Mucosa of stomach (tissue), 1 donor: ENCODE results near the gene DYNLT3.

Source experiments
- H3K27me3 ChIP-seq: one replicate; pipeline ENCODE4 v1.7.0; 2013; ENCODE audit warnings: mild to moderate bottlenecking, low read length; ENCODE audit not compliant: control insufficient read depth, insufficient read depth
- H3K36me3 ChIP-seq: one replicate; pipeline ENCODE4 v1.7.0; 2013; ENCODE audit warnings: low read length; ENCODE audit not compliant: control insufficient read depth, insufficient read depth
- H3K4me1 ChIP-seq: one replicate; pipeline ENCODE4 v1.7.0; 2013; ENCODE audit warnings: mild to moderate bottlenecking, low read length; ENCODE audit not compliant: control insufficient read depth, insufficient read depth
- H3K4me3 ChIP-seq: one replicate; pipeline ENCODE4 v1.7.0; 2013; ENCODE audit warnings: low read length
- H3K9ac ChIP-seq: one replicate; pipeline ENCODE4 v1.7.0; 2013; ENCODE audit warnings: mild to moderate bottlenecking, low read length, moderate library complexity
- H3K9me3 ChIP-seq: one replicate; pipeline ENCODE4 v1.7.0; 2013; ENCODE audit warnings: mild to moderate bottlenecking, low read length, moderate library complexity; ENCODE audit not compliant: control insufficient read depth
- donor health status: Pancreatic carcinoma.

DYNLT3 gene

DNA sequence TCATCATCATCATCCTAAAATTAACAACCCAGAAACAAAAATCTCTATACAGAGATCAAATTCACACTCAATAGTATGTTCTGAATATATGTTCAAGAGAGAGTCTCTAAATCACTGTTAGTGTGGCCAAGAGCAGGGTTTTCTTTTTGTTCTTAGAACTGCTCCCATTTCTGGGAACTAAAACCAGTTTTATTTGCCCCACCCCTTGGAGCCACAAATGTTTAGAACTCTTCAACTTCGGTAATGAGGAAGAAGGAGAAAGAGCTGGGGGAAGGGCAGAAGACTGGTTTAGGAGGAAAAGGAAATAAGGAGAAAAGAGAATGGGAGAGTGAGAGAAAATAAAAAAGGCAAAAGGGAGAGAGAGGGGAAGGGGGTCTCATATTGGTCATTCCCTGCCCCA, 35.3 kb downstream of the DYNLT3 start:
- Histone ChIP-seq H3K4me1 (no peaks in the 10 kb centered on the region), H3K27me3 (no peaks in the 10 kb centered on the region), H3K9ac (no peak overlapping the region), H3K4me3 (no peak overlapping the region), H3K9me3 (no peaks in the 10 kb centered on the region), H3K36me3 (no peaks in the 10 kb centered on the region)

DNA sequence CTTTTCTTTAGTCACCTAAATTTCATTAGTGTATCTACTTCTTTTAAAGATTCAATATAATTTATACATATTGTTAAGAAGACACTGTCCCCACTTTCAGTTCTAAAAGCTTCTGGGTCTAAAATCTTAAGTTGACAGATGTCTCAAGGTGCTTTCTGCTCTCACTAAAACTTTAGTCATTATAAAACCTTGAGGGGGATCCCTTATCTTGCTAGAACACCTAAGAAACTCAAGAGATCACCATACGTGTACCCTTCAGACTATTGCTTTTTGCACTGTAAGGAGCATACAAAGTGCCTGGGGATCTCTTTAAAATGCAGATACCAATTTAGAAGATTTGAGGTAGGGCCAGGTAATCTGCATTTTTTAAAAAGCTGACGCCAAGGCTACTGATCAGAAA, 37.4 kb downstream of the DYNLT3 start:
- Histone ChIP-seq H3K4me3 (no peak overlapping the region), H3K9ac (no peak overlapping the region), H3K36me3 (no peaks in the 10 kb centered on the region), H3K9me3 (no peaks in the 10 kb centered on the region), H3K4me1 (no peaks in the 10 kb centered on the region), H3K27me3 (no peaks in the 10 kb centered on the region)

DNA sequence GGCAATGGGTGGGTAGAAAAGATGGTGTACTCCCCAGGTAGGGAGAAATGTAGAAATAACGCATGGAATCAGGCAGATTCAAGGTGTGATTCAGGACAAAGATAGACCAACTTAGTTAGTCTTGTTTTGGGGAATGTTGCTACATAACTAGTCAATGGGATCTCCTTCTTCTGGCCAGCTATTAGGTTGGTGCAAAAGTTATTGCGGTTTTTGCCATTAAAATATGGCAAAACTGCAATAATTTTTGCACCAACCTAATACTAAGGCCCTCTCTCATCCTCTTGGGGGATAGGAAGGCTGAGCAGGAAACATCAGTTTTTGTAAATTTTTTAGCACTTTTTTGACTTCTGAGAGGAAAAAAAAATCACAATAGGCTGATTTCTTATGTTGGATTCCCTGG, 44.3 kb downstream of the DYNLT3 start:
- Histone ChIP-seq H3K4me3 (no peak overlapping the region), H3K27me3 (no peaks in the 10 kb centered on the region), H3K36me3 (no peaks in the 10 kb centered on the region), H3K4me1 (no peaks in the 10 kb centered on the region), H3K9me3 (no peaks in the 10 kb centered on the region), H3K9ac (no peak overlapping the region)

DNA sequence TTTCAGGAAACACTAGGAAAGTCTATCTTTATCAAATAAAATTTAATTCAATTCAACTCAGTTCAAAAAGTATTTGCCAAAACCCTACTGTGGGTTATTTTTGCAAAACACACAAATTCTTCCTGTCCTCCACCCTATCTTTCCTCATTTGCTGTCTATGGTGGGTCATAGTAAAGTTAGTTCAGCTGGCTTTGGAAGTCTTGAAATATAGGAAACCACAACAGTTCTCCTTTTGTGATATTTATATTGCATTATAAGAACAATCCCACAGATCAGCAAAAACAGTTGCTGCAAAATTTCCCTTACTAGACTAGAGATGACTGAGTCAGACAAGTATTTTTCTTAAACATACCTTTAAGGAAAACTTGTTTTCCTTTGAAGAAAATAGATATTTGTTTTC, 45.3 kb downstream of the DYNLT3 start:
- no peaks in the 10 kb centered on the region for H3K36me3 ChIP-seq
- no peak overlapping the region for H3K9ac ChIP-seq
- H3K4me3 ChIP-seq, result no peak overlapping the region
- H3K27me3 ChIP-seq, result no peaks in the 10 kb centered on the region
- no peaks in the 10 kb centered on the region for H3K9me3 ChIP-seq
- no peaks in the 10 kb centered on the region for H3K4me1 ChIP-seq

DNA sequence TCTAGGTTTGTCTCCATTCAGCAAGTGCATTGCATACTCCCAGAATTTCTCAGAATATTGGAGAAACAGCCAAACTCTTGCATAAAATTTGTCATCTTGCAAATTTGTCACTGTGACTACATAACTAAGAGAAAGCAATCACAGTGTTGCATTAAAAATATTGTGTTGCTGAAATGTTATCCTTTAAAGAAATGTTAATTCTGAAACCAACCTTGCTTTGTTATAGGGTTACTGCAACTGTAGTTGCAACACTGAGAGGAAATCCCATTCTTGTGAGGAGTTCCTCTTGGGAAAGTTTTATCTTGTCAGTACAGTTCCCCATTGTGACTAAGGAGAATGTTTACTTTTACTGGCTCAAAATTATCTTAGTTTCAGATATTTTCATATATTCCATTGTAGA, 46.7 kb downstream of the DYNLT3 start:
- no peaks in the 10 kb centered on the region for H3K36me3 ChIP-seq

DNA sequence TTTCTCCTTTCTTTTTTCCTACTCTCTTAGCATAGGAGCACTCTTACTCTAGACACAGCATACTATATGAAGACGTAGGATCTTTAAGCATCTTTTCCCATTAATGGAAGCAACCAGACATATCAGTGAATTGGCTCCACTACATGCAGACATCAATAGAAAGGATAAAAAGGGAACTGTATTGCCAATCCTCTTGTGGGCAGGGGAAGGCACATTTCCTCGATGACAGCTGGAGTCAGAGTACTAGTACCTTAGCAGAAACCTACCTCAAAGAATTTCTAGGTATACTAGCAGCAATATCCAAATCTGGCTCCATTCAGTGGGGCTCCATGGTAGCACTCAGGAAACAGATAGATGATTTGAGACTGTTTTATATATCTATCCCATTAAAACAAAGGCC, 47.4 kb downstream of the DYNLT3 start:
- no peaks in the 10 kb centered on the region for H3K36me3 ChIP-seq
- H3K27me3 ChIP-seq, result no peaks in the 10 kb centered on the region
- H3K4me1 ChIP-seq, result peaks cover 4% of the 10 kb centered on the region
- H3K9me3 ChIP-seq, result no peaks in the 10 kb centered on the region
- no peak overlapping the region for H3K4me3 ChIP-seq
- no peak overlapping the region for H3K9ac ChIP-seq

More for the DNA sequence above, 46.7 kb downstream of the DYNLT3 start:
- no peaks in the 10 kb centered on the region for H3K27me3 ChIP-seq
- no peaks in the 10 kb centered on the region for H3K9me3 ChIP-seq
- H3K9ac ChIP-seq, result no peak overlapping the region
- peaks cover 4% of the 10 kb centered on the region for H3K4me1 ChIP-seq
- H3K4me3 ChIP-seq, result no peak overlapping the region

DNA sequence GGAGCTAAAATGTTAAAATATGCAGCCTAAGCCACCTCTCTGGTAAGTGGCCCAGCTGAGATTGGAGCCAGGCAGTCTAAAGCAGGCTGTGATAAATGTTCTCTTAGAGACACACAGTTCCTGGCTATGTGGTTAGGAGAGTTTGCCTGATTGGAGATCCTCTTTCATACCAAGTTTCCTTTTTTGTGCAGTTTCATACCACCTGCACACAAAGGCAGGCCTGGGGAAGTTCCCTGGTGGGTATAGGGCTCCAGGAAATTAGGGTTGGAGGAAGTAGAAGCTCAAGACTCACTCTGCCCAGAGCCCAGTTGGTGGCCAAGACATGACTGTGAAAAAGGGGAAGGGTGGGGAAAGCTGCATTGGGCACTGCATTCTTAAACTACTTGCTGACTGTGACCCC, 50.6 kb downstream of the DYNLT3 start:
- no peaks in the 10 kb centered on the region for H3K27me3 ChIP-seq
- H3K9me3 ChIP-seq, result no peaks in the 10 kb centered on the region
- no peak overlapping the region for H3K4me3 ChIP-seq
- H3K4me1 ChIP-seq, result peaks cover 4% of the 10 kb centered on the region
- no peaks in the 10 kb centered on the region for H3K36me3 ChIP-seq
- H3K9ac ChIP-seq, result no peak overlapping the region

DNA sequence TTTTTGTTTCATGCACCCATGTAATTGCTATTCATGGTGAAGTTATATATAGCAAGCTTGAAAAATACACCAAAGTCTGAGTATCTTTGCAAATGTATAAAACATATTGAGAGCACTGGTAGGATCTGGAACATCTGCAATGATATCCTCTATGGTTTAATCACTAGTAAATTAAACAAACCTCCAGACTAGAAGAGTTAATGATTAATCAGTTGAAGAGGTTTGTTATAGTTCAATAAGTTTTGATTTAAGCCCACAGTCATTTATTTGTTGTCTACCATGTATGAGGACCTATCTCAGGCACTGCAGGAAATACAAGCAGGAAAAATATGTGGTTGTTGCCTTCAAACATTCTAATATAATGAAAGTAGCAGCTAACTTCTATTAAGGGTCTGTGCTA, 51.1 kb downstream of the DYNLT3 start:
- Histone ChIP-seq H3K27me3 (no peaks in the 10 kb centered on the region), H3K4me1 (peaks cover 4% of the 10 kb centered on the region), H3K4me3 (no peak overlapping the region), H3K36me3 (no peaks in the 10 kb centered on the region), H3K9ac (no peak overlapping the region), H3K9me3 (no peaks in the 10 kb centered on the region)
